ENCODE measurements around the gene ABCC1.

Gene ABCC1

GRCh38 chr16:16037970-16038369 lies 88.6 kb downstream of the ABCC1 start:
- DNase-seq (ENCODE audit: extremely low spot score), result no peak
- ChIA-PET CTCF (no interaction called here), POLR2A (no interaction called here)
- TF ChIP-seq BHLHE40 (IDR thresholded peaks at IDR 0.05; ENCODE audit: borderline replicate concordance) (no peak), TARDBP (IDR thresholded peaks at IDR 0.05) (no peak), ELF4 (IDR thresholded peaks at IDR 0.05) (no peak), FOXM1 (IDR thresholded peaks at IDR 0.05; ENCODE audit: borderline replicate concordance) (no peak), PKNOX1 (IDR thresholded peaks at IDR 0.05) (no peak), FOXA1 (IDR thresholded peaks at IDR 0.05) (no peak), SUZ12 (IDR thresholded peaks at IDR 0.05) (no peak), ARNT (IDR thresholded peaks at IDR 0.05) (no peak), NFRKB (IDR thresholded peaks at IDR 0.05) (no peak), SP1 (IDR thresholded peaks at IDR 0.05) (no peak), FOXK2 (IDR thresholded peaks at IDR 0.05) (no peak), ZNF384 (IDR thresholded peaks at IDR 0.05) (no peak), CTBP1 (IDR thresholded peaks at IDR 0.05; ENCODE audit: borderline replicate concordance) (no peak), L3MBTL2 (conservative IDR thresholded peaks at IDR 0.05) (no peak), LEF1 (IDR thresholded peaks at IDR 0.05; ENCODE audit: borderline replicate concordance) (no peak), HDGF (IDR thresholded peaks at IDR 0.05; ENCODE audit: borderline replicate concordance) (no peak)

GRCh38 chr16:16038950-16039349 lies 89.5 kb downstream of the ABCC1 start:
- TF ChIP-seq SUZ12 (IDR thresholded peaks at IDR 0.05) (no peak), FOXM1 (IDR thresholded peaks at IDR 0.05; ENCODE audit: borderline replicate concordance) (no peak), ARNT (IDR thresholded peaks at IDR 0.05) (no peak), TARDBP (IDR thresholded peaks at IDR 0.05) (no peak), NFRKB (IDR thresholded peaks at IDR 0.05) (no peak), ZNF384 (IDR thresholded peaks at IDR 0.05) (no peak), FOXK2 (IDR thresholded peaks at IDR 0.05) (no peak), LEF1 (IDR thresholded peaks at IDR 0.05; ENCODE audit: borderline replicate concordance) (no peak), SP1 (IDR thresholded peaks at IDR 0.05) (no peak), L3MBTL2 (conservative IDR thresholded peaks at IDR 0.05) (no peak), BHLHE40 (IDR thresholded peaks at IDR 0.05; ENCODE audit: borderline replicate concordance) (no peak), FOXA1 (IDR thresholded peaks at IDR 0.05) (no peak), CTBP1 (IDR thresholded peaks at IDR 0.05; ENCODE audit: borderline replicate concordance) (no peak), ELF4 (IDR thresholded peaks at IDR 0.05) (no peak), HDGF (IDR thresholded peaks at IDR 0.05; ENCODE audit: borderline replicate concordance) (no peak), PKNOX1 (IDR thresholded peaks at IDR 0.05) (no peak)
- CTCF ChIA-PET, result no interaction called here
- DNase-seq (ENCODE audit: extremely low spot score), result no peak
- POLR2A ChIA-PET, result no interaction called here

- no peak for DNase-seq (ENCODE audit: extremely low spot score)
- TF ChIP-seq FOXK2 (IDR thresholded peaks at IDR 0.05) (no peak), SP1 (IDR thresholded peaks at IDR 0.05) (no peak), ZNF384 (IDR thresholded peaks at IDR 0.05) (no peak), FOXA1 (IDR thresholded peaks at IDR 0.05) (no peak), BHLHE40 (IDR thresholded peaks at IDR 0.05; ENCODE audit: borderline replicate concordance) (no peak), ARNT (IDR thresholded peaks at IDR 0.05) (no peak), FOXM1 (IDR thresholded peaks at IDR 0.05; ENCODE audit: borderline replicate concordance) (no peak), TARDBP (IDR thresholded peaks at IDR 0.05) (no peak), ELF4 (IDR thresholded peaks at IDR 0.05) (no peak), LEF1 (IDR thresholded peaks at IDR 0.05; ENCODE audit: borderline replicate concordance) (no peak), L3MBTL2 (conservative IDR thresholded peaks at IDR 0.05) (no peak)
- ChIA-PET POLR2A (no interaction called here), CTCF (no interaction called here)
These were observed 91.9 kb downstream of the ABCC1 start for GRCh38 chr16:16041196-16041892.

- CTCF ChIA-PET, result no interaction called here
- POLR2A ChIA-PET, result no interaction called here
- TF ChIP-seq FOXK2 (IDR thresholded peaks at IDR 0.05) (no peak), FOXA1 (IDR thresholded peaks at IDR 0.05) (no peak), FOXM1 (IDR thresholded peaks at IDR 0.05; ENCODE audit: borderline replicate concordance) (no peak), ZNF384 (IDR thresholded peaks at IDR 0.05) (no peak)
- no peak for DNase-seq (ENCODE audit: extremely low spot score)
These were observed 92.7 kb downstream of the ABCC1 start for GRCh38 chr16:16042076-16042475.

- CTCF ChIA-PET, result interaction anchor here (0.6 to 1.6 kb wide), 3 partner anchors 18 to 171 kb away, joined by 3 read pairs; no protein-coding TSS in a partner anchor
- POLR2A ChIA-PET, result no interaction called here
These were observed 95.9 kb downstream of the ABCC1 start for GRCh38 chr16:16045296-16045695.

More at GRCh38 chr16:16045296-16045695, 95.9 kb downstream of the ABCC1 start:
- DNase-seq (ENCODE audit: extremely low spot score), result no peak
- no peak for TF ChIP-seq ARNT (IDR thresholded peaks at IDR 0.05)
- TF ChIP-seq FOXK2 (IDR thresholded peaks at IDR 0.05), result no peak
- TF ChIP-seq LEF1 (IDR thresholded peaks at IDR 0.05; ENCODE audit: borderline replicate concordance), result no peak
- no peak for TF ChIP-seq ELF4 (IDR thresholded peaks at IDR 0.05)
- TF ChIP-seq TARDBP (IDR thresholded peaks at IDR 0.05), result no peak
- no peak for TF ChIP-seq CTBP1 (IDR thresholded peaks at IDR 0.05; ENCODE audit: borderline replicate concordance)
- no peak for TF ChIP-seq SP1 (IDR thresholded peaks at IDR 0.05)
- no peak for TF ChIP-seq PKNOX1 (IDR thresholded peaks at IDR 0.05)
- TF ChIP-seq L3MBTL2 (conservative IDR thresholded peaks at IDR 0.05), result no peak
- no peak for TF ChIP-seq NFRKB (IDR thresholded peaks at IDR 0.05)
- no peak for TF ChIP-seq ZNF384 (IDR thresholded peaks at IDR 0.05)
- TF ChIP-seq SUZ12 (IDR thresholded peaks at IDR 0.05), result no peak
- no peak for TF ChIP-seq HDGF (IDR thresholded peaks at IDR 0.05; ENCODE audit: borderline replicate concordance)
- no peak for TF ChIP-seq BHLHE40 (IDR thresholded peaks at IDR 0.05; ENCODE audit: borderline replicate concordance)
- TF ChIP-seq FOXM1 (IDR thresholded peaks at IDR 0.05; ENCODE audit: borderline replicate concordance), result no peak
- no peak for TF ChIP-seq FOXA1 (IDR thresholded peaks at IDR 0.05)

Measured in HEK293T (cell line).